Right hindlimb (tissue), 1 donor: Measurements from ENCODE around the gene MTUS2.
A peak's percentile ranks its signal among the peaks of the same experiment; 100 is the strongest.

Experiments used
- DNase-seq: peaks from one replicate; pipeline ENCODE4 v3.0.0-alpha.2; 2018

The MTUS2 gene

GRCh38 chr13:29537736-29538651 lies 717.9 kb downstream of the MTUS2 start:
- DNase-seq, result no peak

GRCh38 chr13:29538652-29539040 lies 718.5 kb downstream of the MTUS2 start:
- DNase-seq, result peak; percentile 54

- no peak for DNase-seq
Measured at GRCh38 chr13:29539856-29540255, 719.7 kb downstream of the MTUS2 start.

GRCh38 chr13:29540334-29540733 lies 720.2 kb downstream of the MTUS2 start:
- no peak for DNase-seq

- DNase-seq, result no peak
Measured at GRCh38 chr13:29540799-29541198, 720.7 kb downstream of the MTUS2 start.

- DNase-seq, result no peak
Measured at GRCh38 chr13:29541400-29541799, 721.3 kb downstream of the MTUS2 start.

- no peak for DNase-seq
Measured at GRCh38 chr13:29542381-29542780, 722.2 kb downstream of the MTUS2 start.

- DNase-seq, result no peak
Measured at GRCh38 chr13:29543230-29544215, 723.4 kb downstream of the MTUS2 start.

GRCh38 chr13:29545988-29546387 lies 725.8 kb downstream of the MTUS2 start:
- DNase-seq, result no peak

- DNase-seq, result no peak
Measured at GRCh38 chr13:29546662-29547061, 726.5 kb downstream of the MTUS2 start.

GRCh38 chr13:29547153-29547552 lies 727.0 kb downstream of the MTUS2 start:
- DNase-seq, result no peak

- no peak for DNase-seq
Measured at GRCh38 chr13:29548722-29549121, 728.6 kb downstream of the MTUS2 start.

GRCh38 chr13:29550430-29550988 lies 730.4 kb downstream of the MTUS2 start:
- DNase-seq, result peak; percentile 45

- no peak for DNase-seq
Measured at GRCh38 chr13:29551214-29551613, 731.1 kb downstream of the MTUS2 start.
